HepG2 (cell line): ENCODE data around the gene MDH1B. TPM values are rescaled to one million over a fixed set of nuclear protein-coding genes. Genes with fewer than 3 reads are reported as not detected.

ENCODE experiments used
- ELF1 ChIP-seq: sonication (generic); formaldehyde crosslinking; IDR thresholded peaks from 2 replicates; pipeline ENCODE4 v1.4.0; 2020; ENCODE audit warnings: missing genetic modification reagents
- GABPA ChIP-seq, 2 experiments: IDR thresholded peaks; 2 replicates each; pipeline ENCODE4 v1.6.1; 2011 to 2016; ENCODE audit warnings: low read depth in 2 of 2, low read length in 1 of 2, missing biosample characterization in 1 of 2, missing genetic modification characterization in 1 of 2
- HMG20A ChIP-seq: IDR thresholded peaks from 2 replicates; pipeline ENCODE4 v1.6.1; 2016; ENCODE audit warnings: borderline replicate concordance
- HMG20B ChIP-seq: conservative IDR thresholded peaks from 2 replicates; pipeline ENCODE4 v1.6.1; 2016; ENCODE audit warnings: missing genetic modification reagents, missing compliant biosample characterization
- HOXA3 ChIP-seq: sonication (generic); formaldehyde crosslinking; IDR thresholded peaks from 2 replicates; pipeline ENCODE4 v1.5.0; 2020; ENCODE audit warnings: missing genetic modification reagents
- IKZF1 ChIP-seq: fragments of 450-650 bp; IDR thresholded peaks from 2 replicates; pipeline ENCODE4 v1.7.1; 2016
- KDM3A ChIP-seq: IDR thresholded peaks from 2 replicates; pipeline ENCODE4 v1.6.1; 2018; ENCODE audit warnings: low read depth, missing compliant biosample characterization
- POGK ChIP-seq: sonication (generic); formaldehyde crosslinking; conservative IDR thresholded peaks from 2 replicates; pipeline ENCODE4 v1.8.0; 2022; ENCODE audit warnings: mild to moderate bottlenecking, moderate library complexity, missing genetic modification reagents
- POLR2G ChIP-seq: fragments of 200-400 bp; formaldehyde crosslinking; IDR thresholded peaks from 2 replicates; pipeline ENCODE4 v1.6.1; 2018; ENCODE audit warnings: mild to moderate bottlenecking, low read depth, low read length, moderate library complexity
- RFX3 ChIP-seq: IDR thresholded peaks from 2 replicates; pipeline ENCODE4 v1.6.1; 2016; ENCODE audit warnings: missing biosample characterization, missing genetic modification reagents
- RFXAP ChIP-seq: sonication (generic); formaldehyde crosslinking; IDR thresholded peaks from 2 replicates; pipeline ENCODE4 v1.4.0; 2020; ENCODE audit warnings: missing genetic modification reagents, borderline replicate concordance
- ZBTB44 ChIP-seq: sonication (generic); formaldehyde crosslinking; IDR thresholded peaks from 2 replicates; pipeline ENCODE4 v1.4.0; 2020; ENCODE audit warnings: missing genetic modification reagents
- ZBTB7B ChIP-seq: sonication (generic); formaldehyde crosslinking; IDR thresholded peaks from 2 replicates; pipeline ENCODE4 v1.4.0; 2020; ENCODE audit warnings: missing genetic modification reagents
- ZFP36 ChIP-seq: fragments of 150-350 bp; IDR thresholded peaks from 2 replicates; pipeline ENCODE4 v1.6.1; 2018; ENCODE audit warnings: borderline replicate concordance, low read length, low read depth; ENCODE audit not compliant: partially characterized antibody
- ZFY ChIP-seq: sonication (generic); formaldehyde crosslinking; IDR thresholded peaks from 2 replicates; pipeline ENCODE4 v1.4.0; 2020; ENCODE audit warnings: missing genetic modification reagents
- ZNF256 ChIP-seq: sonication (generic); formaldehyde crosslinking; conservative IDR thresholded peaks from 2 replicates; pipeline ENCODE4 v1.4.0; 2020; ENCODE audit warnings: missing genetic modification reagents
- ZNF263 ChIP-seq: sonication (generic); formaldehyde crosslinking; IDR thresholded peaks from 2 replicates; pipeline ENCODE4 v1.4.0; 2020; ENCODE audit warnings: missing genetic modification reagents
- ZNF331 ChIP-seq: sonication (generic); formaldehyde crosslinking; IDR thresholded peaks from 2 replicates; pipeline ENCODE4 v1.4.0; 2020; ENCODE audit warnings: missing genetic modification reagents
- ZSCAN20 ChIP-seq: sonication (generic); formaldehyde crosslinking; IDR thresholded peaks from 2 replicates; pipeline ENCODE4 v1.4.0; 2020; ENCODE audit warnings: missing genetic modification reagents, mild to moderate bottlenecking, borderline replicate concordance
- polyA plus RNA-seq, 8 experiments: library from polyadenylated mRNA; depleted of rRNA in 3 of 8; stranded (reverse) in 7 of 8; unstranded in 1 of 8; fragments of >200 nt; fragmentation: Illumina TruSeq in 4 of 8; extraction: Trizol in 4 of 8; gene quantifications; 2 replicates each; pipeline versions ENCODE4 v1.2.1 to v1.2.3, GENCODE V29; 2011 to 2016; ENCODE audit warnings: low read depth in 4 of 8, missing spikeins in 1 of 8, mixed read lengths in 1 of 8; ENCODE audit not compliant: insufficient read depth in 1 of 8
- total RNA-seq, 5 experiments: library from RNA; depleted of rRNA; stranded (reverse); fragments of >200 nt; fragmentation: Illumina TruSeq; extraction: Trizol; gene quantifications; 2 replicates each; pipeline ENCODE4 v1.2.3, GENCODE V29; 2016; ENCODE audit warnings: low read depth in 1 of 5
- TF ChIP-seq, protein P1 (sequence below): sonication (generic); formaldehyde crosslinking; IDR thresholded peaks from 2 replicates; pipeline ENCODE4 v1.4.0; 2020; ENCODE audit warnings: missing genetic modification reagents
- TF ChIP-seq, protein P2 (sequence below): sonication (generic); formaldehyde crosslinking; IDR thresholded peaks from 2 replicates; pipeline ENCODE4; 2020; ENCODE audit warnings: missing genetic modification reagents, mild to moderate bottlenecking, borderline replicate concordance

Gene MDH1B
- total and polyA plus RNA-seq, 2 of the 13 experiments (the other 11 are each of a cell fraction or from before 2014, with no cell fraction given) = 0.17 to 0.86 TPM

- TF ChIP-seq ZBTB7B (CRISPR knock-in tag) (peak; percentile 72; the same call in 1 of the 2 replicates), POLR2G (peak; percentile 98), POGK (CRISPR knock-in tag) (peak; percentile 75), ZNF256 (CRISPR knock-in tag) (peak; percentile 75; the same call in 1 of the 2 replicates), HMG20A (CRISPR knock-in tag) (no peak), ZNF263 (CRISPR knock-in tag) (no peak), RFXAP (CRISPR knock-in tag) (no peak), ZFY (CRISPR knock-in tag) (peak; percentile 88), ELF1 (CRISPR knock-in tag) (peak; percentile 72), ZNF331 (CRISPR knock-in tag) (peak; percentile 77), KDM3A (peak; percentile 36; the same call in 1 of the 2 replicates), HMG20B (0 out of 2 replicates have a peak, but pooled peaks have one; percentile 33), ZFP36 (no peak), IKZF1 (no peak), HOXA3 (CRISPR knock-in tag) (peak; percentile 92), GABPA (IDR thresholded peaks at IDR 0.05; ENCODE audit: low read depth, low read length) (no peak), GABPA (CRISPR knock-in tag; IDR thresholded peaks at IDR 0.05; ENCODE audit: low read depth) (peak; percentile 76), RFX3 (CRISPR knock-in tag) (peak; percentile 85), ZBTB44 (CRISPR knock-in tag) (peak; percentile 90), ZSCAN20 (CRISPR knock-in tag) (0 out of 2 replicates have a peak, but pooled peaks have one; percentile 86)
- TF ChIP-seq, protein P1, sequence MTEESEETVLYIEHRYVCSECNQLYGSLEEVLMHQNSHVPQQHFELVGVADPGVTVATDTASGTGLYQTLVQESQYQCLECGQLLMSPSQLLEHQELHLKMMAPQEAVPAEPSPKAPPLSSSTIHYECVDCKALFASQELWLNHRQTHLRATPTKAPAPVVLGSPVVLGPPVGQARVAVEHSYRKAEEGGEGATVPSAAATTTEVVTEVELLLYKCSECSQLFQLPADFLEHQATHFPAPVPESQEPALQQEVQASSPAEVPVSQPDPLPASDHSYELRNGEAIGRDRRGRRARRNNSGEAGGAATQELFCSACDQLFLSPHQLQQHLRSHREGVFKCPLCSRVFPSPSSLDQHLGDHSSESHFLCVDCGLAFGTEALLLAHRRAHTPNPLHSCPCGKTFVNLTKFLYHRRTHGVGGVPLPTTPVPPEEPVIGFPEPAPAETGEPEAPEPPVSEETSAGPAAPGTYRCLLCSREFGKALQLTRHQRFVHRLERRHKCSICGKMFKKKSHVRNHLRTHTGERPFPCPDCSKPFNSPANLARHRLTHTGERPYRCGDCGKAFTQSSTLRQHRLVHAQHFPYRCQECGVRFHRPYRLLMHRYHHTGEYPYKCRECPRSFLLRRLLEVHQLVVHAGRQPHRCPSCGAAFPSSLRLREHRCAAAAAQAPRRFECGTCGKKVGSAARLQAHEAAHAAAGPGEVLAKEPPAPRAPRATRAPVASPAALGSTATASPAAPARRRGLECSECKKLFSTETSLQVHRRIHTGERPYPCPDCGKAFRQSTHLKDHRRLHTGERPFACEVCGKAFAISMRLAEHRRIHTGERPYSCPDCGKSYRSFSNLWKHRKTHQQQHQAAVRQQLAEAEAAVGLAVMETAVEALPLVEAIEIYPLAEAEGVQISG (CRISPR knock-in tag) = peak; percentile 84
- TF ChIP-seq, protein P2, sequence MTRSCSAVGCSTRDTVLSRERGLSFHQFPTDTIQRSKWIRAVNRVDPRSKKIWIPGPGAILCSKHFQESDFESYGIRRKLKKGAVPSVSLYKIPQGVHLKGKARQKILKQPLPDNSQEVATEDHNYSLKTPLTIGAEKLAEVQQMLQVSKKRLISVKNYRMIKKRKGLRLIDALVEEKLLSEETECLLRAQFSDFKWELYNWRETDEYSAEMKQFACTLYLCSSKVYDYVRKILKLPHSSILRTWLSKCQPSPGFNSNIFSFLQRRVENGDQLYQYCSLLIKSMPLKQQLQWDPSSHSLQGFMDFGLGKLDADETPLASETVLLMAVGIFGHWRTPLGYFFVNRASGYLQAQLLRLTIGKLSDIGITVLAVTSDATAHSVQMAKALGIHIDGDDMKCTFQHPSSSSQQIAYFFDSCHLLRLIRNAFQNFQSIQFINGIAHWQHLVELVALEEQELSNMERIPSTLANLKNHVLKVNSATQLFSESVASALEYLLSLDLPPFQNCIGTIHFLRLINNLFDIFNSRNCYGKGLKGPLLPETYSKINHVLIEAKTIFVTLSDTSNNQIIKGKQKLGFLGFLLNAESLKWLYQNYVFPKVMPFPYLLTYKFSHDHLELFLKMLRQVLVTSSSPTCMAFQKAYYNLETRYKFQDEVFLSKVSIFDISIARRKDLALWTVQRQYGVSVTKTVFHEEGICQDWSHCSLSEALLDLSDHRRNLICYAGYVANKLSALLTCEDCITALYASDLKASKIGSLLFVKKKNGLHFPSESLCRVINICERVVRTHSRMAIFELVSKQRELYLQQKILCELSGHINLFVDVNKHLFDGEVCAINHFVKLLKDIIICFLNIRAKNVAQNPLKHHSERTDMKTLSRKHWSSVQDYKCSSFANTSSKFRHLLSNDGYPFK (CRISPR knock-in tag) = peak; percentile 96
Observed at GRCh38 chr2:206765242-206766056, at the start of gene MDH1B, which contains the start of gene FASTKD2 (continued).
